NCI-H1417 treated with DMSO at 0.1 percent for 48 hours (cell line): ENCODE data around the gene TGM2.

Source experiments
- DNase-seq: peaks from one replicate; lab custom pipeline; 2025; lab: John Stamatoyannopoulos, UW

The TGM2 gene

GRCh38 chr20:38132156-38132909 lies 32.7 kb downstream of the TGM2 start:
- no peak for DNase-seq

- no peak for DNase-seq
These were observed 33.4 kb downstream of the TGM2 start for GRCh38 chr20:38131588-38132121.

GRCh38 chr20:38130687-38131587 lies 34.1 kb downstream of the TGM2 start:
- DNase-seq = no peak

- no peak for DNase-seq
These were observed 35.0 kb downstream of the TGM2 start for GRCh38 chr20:38129893-38130609.

- DNase-seq = no peak
These were observed 35.7 kb downstream of the TGM2 start for GRCh38 chr20:38129248-38129865.

GRCh38 chr20:38128691-38129090 lies 36.4 kb downstream of the TGM2 start:
- DNase-seq = no peak

- DNase-seq = no peak
These were observed 37.0 kb downstream of the TGM2 start for GRCh38 chr20:38127920-38128528.

- no peak for DNase-seq
These were observed 38.0 kb downstream of the TGM2 start for GRCh38 chr20:38126932-38127621.

- DNase-seq = no peak
These were observed 38.7 kb downstream of the TGM2 start for GRCh38 chr20:38126146-38126921.

GRCh38 chr20:38125157-38126056 lies 39.7 kb downstream of the TGM2 start:
- peak; percentile 32 for DNase-seq

- DNase-seq = no peak
These were observed 42.0 kb downstream of the TGM2 start for GRCh38 chr20:38123021-38123587.

GRCh38 chr20:38121741-38122140 lies 43.3 kb downstream of the TGM2 start:
- DNase-seq = no peak

GRCh38 chr20:38120625-38120988 lies 44.5 kb downstream of the TGM2 start:
- no peak for DNase-seq

- no peak for DNase-seq
These were observed 45.6 kb downstream of the TGM2 start for GRCh38 chr20:38119446-38119845.

- no peak for DNase-seq
These were observed 47.4 kb downstream of the TGM2 start for GRCh38 chr20:38117635-38118034.

GRCh38 chr20:38117205-38117604 lies 47.9 kb downstream of the TGM2 start:
- no peak for DNase-seq

GRCh38 chr20:38116409-38117165 lies 48.5 kb downstream of the TGM2 start:
- DNase-seq = no peak

- DNase-seq = no peak
These were observed 49.2 kb downstream of the TGM2 start for GRCh38 chr20:38115896-38116295.
